DMS 273 (cell line): ENCODE measurements around the gene CHMP6.
A peak's percentile ranks its signal among the peaks of the same experiment; 100 is the strongest.

Source experiments
- DNase-seq: peaks from one replicate; lab custom pipeline; 2025; ENCODE audit not compliant: unreplicated experiment; lab: John Stamatoyannopoulos, UW

Gene CHMP6

DNA sequence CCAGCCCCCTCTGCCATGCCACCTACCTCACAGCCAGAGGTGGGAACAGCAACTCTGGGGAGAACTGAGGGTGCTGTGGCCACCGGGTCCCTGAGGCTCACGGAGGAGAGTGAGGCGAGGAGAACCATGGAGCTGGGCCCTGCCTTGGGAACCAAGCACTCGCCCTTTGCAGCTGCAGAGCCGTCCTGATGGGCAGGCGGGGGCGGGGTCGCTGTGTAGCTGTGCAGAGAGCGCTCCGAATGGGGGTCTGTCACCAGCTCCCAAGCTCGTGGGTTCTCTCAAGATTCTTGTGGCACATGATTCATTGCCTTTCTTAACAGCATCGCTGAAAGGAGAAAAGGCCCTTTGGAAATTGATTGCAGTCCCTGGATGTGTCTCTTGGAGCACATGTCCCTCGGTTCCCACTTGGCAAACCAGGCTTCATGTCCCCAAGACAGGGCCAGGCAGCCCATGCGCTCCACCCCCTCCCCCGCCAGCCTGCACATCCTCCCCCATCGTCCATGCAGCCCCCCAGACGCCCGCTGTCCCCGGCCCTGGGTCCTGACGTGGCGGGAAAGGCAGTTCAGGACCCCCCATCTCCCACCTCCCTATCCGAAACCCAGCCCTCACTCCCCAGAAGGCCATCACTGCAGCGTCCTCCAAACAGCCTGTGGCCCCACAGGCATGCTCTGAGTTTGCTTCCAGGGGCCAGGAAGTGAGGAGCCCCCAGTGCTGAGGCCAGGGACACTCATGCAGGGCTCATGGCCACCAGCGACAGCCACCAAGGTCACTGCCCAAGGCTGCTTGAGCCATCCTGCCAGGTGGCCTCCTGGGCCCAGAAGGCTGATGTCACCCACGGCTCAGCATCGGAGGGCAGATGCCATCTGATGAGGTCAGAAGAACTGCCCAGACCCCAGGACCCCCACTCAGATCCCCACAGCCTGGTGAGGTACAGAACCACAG is 20.6 kb upstream of the CHMP6 start:
- DNase-seq: no peak

DNA sequence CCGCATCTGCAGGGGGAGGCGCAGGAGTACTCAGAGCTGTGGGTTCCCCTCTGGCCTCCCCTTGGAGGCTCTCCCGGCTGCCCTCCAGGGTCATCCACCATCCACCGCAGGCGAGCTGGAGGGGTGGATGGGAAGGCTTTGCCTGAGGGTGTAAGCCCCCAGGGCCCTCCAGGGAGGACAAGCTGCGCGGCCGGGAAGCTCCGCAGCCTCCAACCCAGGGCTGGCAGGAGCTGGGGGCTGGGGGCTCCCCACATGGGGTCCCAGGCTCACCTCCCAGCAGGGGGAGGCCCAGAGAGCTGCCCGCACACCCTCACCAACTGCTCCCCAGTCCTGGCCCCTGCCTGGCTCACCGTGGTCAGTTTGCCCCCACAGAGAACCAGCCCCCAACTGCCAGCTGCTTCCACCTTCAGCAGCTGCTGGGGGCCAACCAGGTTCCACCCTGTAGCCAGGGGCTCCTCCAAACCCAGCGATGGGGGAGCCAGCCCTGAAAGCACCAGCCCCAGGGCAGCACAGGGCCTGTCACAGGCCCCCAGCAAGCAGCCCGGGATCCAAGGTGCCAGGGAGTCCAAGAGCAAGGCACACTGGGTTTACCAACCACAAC is 19.8 kb upstream of the CHMP6 start:
- no peak for DNase-seq

DNA sequence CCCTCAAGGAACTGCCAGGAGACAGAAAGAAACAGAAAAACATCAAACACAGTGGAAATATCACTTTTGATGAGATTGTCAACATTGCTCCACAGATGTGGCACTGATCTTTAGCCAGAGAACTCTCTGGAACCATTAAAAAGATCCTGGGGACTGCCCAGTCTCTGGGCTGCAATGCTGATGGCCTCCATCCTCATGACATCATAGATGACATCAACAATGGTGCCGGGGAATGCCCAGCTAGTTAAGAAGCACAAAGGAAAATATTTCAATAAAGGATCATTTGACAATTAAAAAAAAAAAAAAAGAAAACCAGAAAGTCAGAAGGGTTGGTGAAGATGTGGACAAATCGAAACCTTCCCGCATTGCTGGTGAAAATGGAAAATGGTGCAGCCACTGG is 14.9 kb upstream of the CHMP6 start:
- no peak for DNase-seq

DNA sequence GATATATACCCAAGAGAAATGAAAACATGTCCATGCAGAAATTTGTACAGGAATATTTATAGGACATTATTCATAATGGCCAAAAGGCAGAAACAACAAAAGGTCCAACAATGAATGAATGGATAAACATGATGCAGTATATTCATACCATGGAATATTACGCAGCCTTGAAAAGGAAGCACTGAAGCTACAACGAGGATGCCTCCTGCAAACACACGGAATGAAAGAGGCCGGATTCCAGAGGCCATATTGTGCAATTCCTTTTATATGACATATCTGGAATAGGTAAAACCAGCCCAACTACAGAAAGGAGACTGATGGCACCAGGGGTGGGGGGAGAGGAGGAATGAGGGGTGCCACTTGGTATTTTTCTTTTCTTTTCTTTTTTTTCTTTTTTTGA is 14.5 kb upstream of the CHMP6 start:
- no peak for DNase-seq

DNA sequence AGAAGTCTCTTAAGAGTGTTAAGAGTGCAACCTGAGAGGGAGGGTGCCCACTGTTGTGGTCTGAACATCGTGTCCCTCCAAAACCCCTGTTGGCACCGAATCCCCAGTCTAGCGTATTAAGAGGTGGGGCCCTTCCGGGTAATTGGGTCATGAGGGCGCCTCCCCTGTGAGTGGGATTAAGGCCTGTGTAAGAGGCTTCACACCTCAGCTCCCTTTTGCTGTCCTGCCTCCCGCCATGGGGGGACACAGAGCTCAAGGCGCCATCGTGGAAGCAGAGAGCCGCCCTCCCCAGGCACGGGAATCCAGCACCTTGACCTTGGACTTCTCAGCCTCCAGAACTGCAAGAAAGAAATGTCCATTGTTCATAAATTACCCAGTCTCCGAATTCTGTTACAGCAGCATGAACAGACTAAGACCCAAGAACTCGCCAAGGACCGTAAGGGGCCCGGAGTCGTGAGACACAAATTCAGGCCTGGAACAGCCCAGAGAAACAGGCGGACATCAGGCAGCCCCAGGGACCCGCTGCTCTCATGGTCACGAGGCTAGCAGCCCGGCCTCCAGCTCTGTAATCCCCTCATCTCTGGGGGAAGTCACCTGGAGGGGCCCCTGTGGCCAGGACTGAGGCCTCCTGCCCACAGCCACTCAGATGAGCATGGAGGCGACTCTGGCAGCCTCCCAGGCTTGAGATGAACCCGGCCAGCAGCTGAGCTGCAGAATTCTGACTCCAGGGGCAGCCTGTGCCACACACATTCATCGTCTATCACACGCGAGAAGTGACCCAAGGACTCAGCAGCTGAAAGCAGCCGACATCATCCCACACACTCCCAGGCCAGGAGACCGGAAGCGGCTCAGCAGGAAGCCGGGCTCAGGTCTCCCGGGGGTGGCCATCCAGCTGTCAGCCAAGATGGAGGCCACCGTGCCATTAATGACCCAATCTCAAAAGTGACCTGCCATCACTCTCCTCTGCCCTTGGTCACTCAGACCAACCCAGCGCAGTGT is 12.8 kb upstream of the CHMP6 start:
- no peak for DNase-seq

DNA sequence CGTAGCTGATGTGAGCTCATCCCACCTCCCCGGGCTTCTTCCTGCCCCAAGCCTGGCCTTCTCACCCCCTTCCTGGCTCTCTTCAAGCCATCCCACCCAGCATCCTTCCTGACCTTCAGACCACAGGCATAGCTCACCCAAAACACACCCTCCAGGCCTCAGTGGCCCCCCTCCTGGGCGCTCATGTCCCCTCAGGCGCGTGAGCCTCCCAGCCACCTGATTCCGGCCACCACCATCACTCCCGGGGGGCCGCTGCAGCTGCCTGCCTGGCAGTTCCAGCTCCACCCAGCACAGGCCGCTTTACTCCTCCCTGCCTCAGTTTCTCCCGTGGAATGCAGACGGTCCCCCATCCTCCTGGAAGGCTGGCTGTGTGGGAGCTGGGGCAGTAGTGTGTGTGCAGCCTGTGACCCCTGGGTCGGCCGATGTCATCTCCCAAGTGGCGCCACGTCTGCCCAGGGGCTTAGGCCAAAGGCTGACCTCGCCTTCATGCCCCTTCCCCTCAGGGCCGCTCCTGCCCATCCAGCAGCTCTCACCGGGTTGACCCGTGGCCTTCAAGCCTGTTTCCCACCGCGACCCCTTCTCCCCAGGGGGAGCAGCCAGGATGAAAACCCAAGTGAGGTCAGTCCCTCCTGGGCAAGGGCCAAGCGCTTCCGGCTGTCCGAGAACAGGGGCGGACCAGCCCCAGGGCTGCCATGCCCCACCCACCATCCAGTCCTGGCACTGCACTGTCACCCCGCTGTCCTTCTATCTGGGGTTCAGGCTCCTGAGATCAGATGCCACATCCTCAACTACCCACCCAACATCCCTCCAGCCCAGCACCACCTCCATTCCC is 11.9 kb upstream of the CHMP6 start:
- DNase-seq: no peak

DNA sequence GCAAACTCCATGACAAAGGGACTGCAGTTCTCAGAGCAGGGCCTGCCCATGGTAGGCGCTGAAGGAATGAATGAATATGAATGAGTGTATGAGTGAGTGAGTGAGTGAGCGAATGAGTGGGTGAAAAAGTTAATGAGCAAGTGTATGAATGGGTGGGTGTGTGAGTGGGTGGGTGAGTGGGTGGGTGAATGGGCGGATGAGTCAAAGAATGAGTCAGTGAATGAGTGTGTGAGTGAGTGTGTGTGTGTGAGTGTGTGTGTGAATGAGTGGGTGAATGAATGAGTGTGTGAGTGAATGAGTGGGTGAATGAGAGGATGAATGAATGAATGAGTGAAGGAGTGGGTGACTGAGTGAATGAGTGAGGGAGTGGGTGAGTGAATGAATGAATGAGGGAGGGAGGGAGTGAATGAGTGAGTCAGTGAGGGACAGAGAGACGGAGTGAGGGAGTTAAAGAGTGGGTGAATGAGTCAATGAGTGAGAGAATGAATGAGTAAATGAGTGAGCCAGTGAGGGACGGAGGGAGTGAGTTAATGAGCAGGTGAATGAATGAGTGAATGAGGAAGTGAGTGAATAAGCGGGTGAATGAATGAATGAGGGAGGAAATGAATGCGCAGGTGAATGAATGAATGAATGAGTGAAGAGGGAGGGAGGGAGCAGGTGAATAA is 11.1 kb upstream of the CHMP6 start:
- DNase-seq: no peak

DNA sequence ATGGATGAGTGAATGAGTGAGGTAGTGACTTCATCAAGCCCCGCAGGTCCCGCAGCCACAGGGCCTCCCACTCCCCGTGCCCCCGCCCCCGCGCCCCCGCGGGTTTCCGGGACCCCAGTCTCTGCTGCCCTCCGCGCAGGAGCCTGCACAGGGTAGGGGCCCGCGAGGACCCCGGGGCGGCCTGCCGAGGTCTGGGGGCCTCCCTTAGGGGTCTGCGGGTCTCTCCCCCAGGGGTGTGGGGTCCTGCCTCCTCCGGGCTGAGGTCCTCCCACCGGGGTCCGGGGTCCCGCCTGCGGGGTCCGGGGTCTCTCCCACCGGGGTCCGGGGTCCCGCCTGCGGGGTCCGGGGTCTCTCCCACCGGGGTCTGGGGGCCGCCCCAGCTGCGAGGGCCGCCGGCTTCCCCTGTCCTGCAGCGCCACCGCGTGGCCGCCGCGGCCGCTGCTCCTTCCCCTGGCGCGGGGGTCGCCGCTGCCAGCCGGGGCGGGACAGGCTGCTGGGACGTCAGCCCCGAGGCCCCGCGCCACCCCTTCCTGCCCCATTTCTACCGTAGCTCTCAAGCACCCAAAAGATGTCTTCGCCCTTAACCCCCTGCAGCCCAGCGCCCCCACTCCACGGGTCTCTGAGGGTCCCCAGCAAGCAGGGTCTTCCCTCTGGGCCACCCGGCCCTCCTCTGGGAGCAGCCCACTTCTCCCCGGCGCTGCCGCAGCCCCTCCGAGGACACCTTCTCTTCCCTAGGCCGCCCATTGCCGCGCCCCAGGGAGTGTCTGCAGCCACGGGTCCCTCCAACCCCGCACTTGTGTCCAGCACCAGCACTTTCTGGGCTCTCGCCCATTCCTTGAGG is 10.4 kb upstream of the CHMP6 start:
- peak; percentile 69 for DNase-seq

DNA sequence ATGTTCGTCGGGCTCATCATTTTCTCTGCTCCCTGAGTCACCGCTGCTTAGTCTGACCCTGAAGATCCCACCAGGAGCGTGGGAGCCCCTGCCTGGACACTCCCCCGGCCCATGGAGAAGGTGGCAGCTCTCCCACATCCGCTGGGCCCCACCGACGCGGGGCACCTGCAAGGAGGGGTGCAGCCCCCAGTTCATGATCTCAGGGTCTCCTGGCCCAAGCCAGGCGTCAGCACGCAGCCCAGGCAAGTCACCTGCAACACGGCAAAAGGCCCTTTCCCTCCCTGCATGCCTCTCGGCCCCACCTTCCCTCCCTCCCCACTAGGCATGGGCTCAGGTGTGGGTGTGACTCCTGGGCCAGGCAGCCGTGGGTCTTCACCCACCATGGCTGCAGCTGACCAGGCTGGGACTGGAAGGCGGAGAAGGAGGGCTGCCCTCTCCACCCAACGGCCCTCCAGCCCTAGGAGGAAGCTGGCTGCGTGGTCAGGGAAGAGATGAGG is 9.7 kb upstream of the CHMP6 start:
- DNase-seq: no peak

DNA sequence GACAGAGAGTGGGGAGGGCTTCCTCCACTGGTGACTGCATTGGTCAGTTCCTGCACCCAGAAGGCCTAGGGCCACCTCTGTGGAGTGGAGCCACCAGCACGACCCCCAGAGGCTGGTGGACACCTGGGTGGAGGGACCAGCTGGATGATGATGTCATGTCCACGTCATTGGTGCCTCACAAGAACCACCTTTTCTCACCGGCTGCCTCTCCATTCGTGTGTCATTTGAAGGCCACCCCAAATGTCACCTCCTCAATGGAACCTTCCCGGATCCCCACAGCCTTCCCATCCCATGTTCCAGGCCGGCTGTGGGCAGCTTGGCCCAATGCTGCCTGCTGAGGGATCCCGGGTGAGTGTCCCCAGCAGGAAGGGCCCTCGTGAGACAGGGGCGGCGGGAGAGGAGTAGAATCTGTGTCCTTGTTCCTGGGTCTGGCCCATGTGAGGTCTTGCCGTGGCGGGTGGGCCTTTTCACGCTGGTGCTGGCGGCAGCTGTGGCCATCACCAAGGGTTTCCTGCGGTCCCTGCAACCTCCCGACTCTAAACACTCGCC is 9.1 kb upstream of the CHMP6 start:
- no peak for DNase-seq

DNA sequence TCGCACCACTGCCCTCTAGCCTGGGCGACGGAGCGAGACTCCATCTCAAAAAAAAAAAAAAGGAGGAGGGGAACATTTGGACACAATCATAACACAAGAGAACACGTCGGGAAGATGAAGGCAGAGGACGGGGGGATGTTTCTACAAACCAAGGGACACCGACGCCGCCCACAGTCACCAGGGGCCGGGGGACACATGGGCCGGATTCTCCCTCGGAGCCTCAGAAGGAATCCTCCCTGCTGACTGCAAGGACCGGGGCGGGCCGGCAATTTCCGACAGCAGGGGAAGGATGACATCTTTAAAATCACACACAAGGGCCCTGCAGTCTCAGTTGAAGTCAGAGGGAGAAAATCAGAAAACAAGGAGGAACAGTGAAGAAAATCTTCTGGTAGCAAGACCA is 8.1 kb upstream of the CHMP6 start:
- DNase-seq: no peak

DNA sequence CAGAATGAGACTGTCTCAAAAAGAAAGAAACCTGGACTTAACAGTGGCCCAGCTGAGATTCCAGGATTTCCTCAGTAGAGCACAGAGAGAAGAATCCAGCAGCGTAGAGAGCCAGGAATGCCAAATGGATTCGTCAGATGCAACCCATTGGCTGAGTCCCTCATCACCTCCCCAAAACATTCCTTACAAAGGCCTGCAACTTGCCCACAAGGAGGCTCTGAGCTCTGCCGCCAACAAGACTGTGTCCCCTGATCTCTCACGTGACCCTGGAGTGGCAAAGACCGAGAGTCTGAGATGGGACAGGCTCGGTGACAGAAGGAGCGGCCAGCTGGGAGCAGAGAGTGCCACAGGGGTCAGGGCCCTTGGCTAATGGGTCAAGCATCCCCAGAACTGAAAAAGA is 6.9 kb upstream of the CHMP6 start:
- no peak for DNase-seq

DNA sequence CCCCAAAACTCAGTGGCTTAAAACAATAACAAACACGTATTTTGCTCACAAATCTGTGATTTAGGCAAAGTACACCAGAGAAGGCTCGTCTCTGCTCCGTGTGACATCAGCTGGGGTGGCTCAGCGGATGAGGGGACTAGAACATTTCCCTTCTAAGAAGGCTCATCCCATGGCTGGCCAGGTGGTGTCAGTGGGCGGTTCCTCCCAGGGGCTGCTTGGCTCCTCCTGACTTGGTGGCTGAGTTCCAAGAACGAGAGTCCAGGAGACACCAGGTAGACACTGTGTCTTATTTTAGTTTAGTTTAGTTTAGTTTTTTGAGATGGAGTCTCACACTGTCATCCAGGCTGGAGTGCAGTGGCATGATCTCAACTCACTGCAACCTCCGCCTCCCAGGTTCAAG is 5.6 kb upstream of the CHMP6 start:
- DNase-seq: no peak

DNA sequence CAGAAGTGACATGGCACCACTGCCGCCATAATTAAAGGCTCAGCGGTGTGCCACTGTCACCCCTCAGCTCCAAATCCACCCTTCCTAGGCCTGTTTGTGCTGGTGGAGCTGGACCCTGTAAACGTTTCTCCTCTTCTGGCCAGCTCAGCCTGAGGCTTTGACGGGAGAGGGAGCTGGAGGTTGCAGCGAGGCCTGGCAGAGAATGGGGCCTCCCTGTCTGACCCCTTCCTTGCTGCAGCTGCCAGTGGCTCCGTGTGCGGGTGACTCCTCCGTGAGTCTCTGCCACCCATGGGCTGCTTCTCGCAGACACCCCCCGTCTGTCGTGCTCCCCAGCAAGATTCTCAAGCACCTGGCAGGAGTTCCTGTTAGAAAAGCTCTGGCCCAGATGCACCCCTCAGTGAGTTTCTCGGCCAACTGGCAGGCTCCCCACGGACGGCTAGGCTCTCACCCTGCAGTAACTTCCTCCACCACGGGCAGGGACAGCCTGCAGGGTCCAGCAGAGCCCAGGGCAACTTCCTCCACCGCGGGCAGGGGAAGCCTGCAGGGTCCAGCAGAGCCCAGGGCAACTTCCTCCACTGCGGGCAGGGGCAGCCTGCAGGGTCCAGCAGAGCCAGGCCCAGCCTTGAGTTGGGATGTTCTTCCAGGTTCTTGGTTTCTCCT is 4.7 kb upstream of the CHMP6 start:
- DNase-seq: no peak

DNA sequence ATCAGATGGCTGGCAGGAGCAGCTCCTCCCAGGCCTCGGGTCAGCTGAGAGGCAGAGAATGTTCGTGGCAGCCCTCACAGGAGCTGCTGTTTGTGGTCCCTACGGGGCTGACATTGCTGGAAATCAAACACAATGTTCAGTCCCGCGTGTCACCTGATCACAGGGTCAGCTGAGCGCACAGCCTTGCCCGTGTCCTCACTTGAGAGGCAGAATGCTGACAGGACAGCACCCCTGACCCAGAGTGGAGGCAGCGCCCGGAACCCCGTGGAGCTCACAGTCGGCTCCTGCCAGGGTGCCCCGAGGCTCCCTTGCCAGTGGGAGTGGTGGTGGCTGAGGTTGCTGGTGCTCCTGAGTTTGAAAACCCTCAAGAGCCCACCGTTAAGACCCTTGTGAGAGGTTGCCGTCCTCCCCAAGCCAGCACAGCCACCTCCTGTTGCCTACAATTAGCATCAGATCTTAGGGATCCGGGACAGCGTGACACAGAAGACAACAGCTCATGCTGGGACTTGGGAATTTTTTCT is 3.6 kb upstream of the CHMP6 start:
- DNase-seq: no peak

DNA sequence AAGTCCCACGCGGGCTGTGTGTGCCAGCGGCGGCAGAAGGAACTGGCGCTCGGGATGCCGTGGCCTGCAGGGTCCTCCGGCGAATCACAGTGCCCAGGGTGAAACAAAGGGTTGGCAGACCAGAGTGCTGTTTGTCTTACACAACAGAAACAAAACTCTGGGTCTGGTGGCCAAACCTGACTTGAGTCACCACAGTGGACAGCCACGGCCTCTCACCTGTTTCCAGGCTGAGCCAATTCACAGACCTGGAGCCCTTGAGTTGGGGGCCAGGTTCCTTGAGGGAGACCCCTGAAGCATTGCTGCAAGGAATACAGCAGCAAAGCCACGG is 2.1 kb upstream of the CHMP6 start:
- no peak for DNase-seq

DNA sequence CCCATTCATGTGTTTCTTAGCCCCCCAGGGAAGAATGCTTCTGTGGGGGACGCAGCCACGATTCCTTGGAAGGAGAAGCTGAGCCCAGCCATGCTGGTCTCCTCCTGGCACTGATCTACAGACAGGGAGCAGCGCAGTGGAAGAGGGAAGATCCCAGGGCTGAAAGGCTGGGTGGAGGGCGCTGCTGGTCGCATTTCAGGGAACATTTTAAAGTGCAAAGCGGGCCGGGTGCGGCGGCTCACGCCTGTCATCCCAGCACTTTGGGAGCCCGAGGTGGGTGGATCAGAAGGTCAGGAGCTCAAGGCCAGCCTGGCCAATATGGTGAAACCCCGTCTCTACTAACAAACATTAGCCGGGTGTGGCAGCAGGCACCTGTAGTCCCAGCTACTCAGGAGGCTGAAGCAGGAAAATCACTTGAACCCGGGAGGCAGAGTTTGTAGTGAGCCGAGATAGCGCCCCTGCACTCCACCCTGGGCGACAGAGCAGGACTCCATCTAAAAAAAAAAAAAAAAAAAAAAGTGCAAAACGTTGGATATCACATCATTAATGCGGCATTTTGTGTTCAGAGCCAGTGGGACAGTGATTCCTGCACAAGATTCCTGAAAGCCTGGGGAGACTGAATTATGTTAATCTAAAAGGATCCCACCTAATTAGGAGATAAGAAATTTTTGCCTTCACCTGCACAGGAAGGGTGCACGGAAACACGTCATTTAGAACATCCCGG is 558 bp upstream of the CHMP6 start:
- DNase-seq: peak; percentile 48
